ENCODE measurements around the gene C1QTNF12. TPM values are rescaled to one million over a fixed set of nuclear protein-coding genes. Genes with fewer than 3 reads are reported as not detected.
"Not testable (repeated sequence)": the region's sequence is repeated elsewhere in the genome, so short reads cannot be mapped to it uniquely, and the experiment has no call there.

Gene C1QTNF12
- total RNA-seq, 2 donors from 2014 or later = 21.3 to 34.2 TPM

- H3K4me3 ChIP-seq = no peak overlapping the region
- H3K36me3 ChIP-seq = no peaks in the 10 kb centered on the region
- DNase-seq = no peak
- intact Hi-C loops (cut with DNase I) = loop anchor here (5.0 kb wide), 1 partner anchor 129 kb away; no protein-coding TSS in a partner anchor
- H3K4me1 ChIP-seq = no peaks in the 10 kb centered on the region
- TF ChIP-seq, protein P1, sequence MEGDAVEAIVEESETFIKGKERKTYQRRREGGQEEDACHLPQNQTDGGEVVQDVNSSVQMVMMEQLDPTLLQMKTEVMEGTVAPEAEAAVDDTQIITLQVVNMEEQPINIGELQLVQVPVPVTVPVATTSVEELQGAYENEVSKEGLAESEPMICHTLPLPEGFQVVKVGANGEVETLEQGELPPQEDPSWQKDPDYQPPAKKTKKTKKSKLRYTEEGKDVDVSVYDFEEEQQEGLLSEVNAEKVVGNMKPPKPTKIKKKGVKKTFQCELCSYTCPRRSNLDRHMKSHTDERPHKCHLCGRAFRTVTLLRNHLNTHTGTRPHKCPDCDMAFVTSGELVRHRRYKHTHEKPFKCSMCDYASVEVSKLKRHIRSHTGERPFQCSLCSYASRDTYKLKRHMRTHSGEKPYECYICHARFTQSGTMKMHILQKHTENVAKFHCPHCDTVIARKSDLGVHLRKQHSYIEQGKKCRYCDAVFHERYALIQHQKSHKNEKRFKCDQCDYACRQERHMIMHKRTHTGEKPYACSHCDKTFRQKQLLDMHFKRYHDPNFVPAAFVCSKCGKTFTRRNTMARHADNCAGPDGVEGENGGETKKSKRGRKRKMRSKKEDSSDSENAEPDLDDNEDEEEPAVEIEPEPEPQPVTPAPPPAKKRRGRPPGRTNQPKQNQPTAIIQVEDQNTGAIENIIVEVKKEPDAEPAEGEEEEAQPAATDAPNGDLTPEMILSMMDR (IDR thresholded peaks at IDR 0.05) = no peak
- H3K27ac ChIP-seq = no peak overlapping the region
- no peaks in the 10 kb centered on the region for H3K9me3 ChIP-seq
- H3K9ac ChIP-seq (ENCODE audit: low read depth in 2 of 2, low read length in 2 of 2) = no peak overlapping the region
- peaks cover 19% of the 10 kb centered on the region for H3K27me3 ChIP-seq
Observed at GRCh38 chr1:1250786-1251284, 4.3 kb upstream of the C1QTNF12 start.

- H3K9me3 ChIP-seq; H3K9ac ChIP-seq (ENCODE audit: low read depth in 2 of 2, low read length in 2 of 2); H3K4me1 ChIP-seq; H3K4me3 ChIP-seq; intact Hi-C loops (cut with DNase I); H3K36me3 ChIP-seq; DNase-seq; H3K27ac ChIP-seq: not testable (repeated sequence)
- H3K27me3 ChIP-seq = peaks cover 25% of the 10 kb centered on the region
Observed at GRCh38 chr1:1248009-1248913, 1.7 kb upstream of the C1QTNF12 start.

DNA sequence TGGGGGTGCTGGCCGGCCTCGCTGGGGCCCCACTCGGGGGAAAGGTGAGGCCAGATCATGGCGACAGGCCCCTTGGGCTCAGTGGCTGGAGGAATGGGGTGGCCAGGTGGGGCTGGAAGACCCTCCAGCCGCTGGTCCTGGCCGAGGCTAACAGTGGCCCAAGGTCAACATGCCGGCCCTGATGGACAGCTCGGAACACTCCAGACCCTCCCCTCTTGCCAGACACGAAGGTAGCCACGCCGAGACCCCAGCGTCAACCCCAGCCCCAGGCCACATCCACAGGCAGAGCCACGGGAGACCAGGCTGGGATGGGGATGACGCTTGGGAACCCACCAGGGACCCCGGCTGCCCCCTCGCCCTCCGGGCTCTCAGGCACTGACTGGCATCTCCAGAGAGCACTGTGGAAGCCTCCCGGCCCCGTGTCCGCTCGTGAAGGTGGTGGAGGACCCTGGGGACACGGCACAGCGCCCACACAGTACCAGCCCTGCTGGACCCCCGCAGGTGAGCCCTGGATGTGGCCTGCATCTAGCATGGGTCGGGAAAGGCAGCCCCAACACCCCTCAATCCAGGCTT is 905 bp upstream of the C1QTNF12 start:
- Histone ChIP-seq H3K36me3 (no peaks in the 10 kb centered on the region), H3K4me3 (no peak overlapping the region), H3K27me3 (peaks cover 25% of the 10 kb centered on the region), H3K9me3 (no peaks in the 10 kb centered on the region), H3K9ac (ENCODE audit: low read depth in 2 of 2, low read length in 2 of 2) (no peak overlapping the region), H3K4me1 (no peaks in the 10 kb centered on the region), H3K27ac (no peak overlapping the region)
- TF ChIP-seq, protein P1 (IDR thresholded peaks at IDR 0.05) = no peak
- no peak for DNase-seq
- intact Hi-C loops (cut with DNase I) = no loop called here

DNA sequence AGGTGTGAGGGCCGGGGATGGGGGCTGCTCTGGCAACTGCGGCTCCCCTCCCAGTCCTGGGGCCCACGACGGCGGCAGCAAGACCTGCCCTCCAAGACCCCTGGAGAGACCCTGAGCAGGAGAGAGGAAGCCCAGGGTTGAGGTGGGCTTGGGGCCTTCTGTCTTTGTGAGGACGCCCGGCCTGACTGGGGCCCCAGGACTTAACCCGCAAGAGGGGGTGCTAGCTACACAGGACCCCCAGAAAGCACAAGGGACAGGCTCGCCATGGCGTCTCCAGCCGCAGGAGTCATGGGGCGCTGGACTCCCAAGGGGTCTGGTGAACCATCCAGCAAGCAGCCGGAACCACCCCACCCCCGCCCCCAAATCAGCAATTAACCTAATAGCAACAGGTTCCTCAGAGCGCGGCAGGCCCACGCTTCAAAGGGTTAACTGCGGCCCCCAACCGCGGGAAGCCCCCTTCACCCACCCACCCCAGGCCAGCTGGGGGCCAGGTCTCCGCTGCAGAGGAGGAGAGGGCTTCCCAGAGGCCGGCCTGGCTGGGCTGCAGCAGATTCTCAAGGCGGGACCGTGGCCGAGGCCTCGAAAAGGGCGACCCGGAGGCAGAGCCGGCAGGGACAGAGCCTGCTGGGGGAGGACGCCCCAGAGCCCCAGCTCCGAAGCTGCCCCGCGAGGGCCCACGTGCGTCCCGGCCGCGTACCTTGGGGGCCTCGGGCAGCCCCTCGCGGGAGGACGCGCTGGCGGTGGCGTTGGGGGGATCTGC is 525 bp downstream of the C1QTNF12 start:
- TF ChIP-seq, protein P1 (IDR thresholded peaks at IDR 0.05) = no peak
- no peaks in the 10 kb centered on the region for H3K9me3 ChIP-seq
- H3K9ac ChIP-seq (ENCODE audit: low read depth in 2 of 2, low read length in 2 of 2) = no peak overlapping the region
- DNase-seq = no peak
- intact Hi-C loops (cut with DNase I) = no loop called here
- no peaks in the 10 kb centered on the region for H3K4me1 ChIP-seq
- no peak overlapping the region for H3K27ac ChIP-seq
- no peaks in the 10 kb centered on the region for H3K36me3 ChIP-seq
- no peak overlapping the region for H3K4me3 ChIP-seq
- H3K27me3 ChIP-seq = peaks cover 25% of the 10 kb centered on the region

DNA sequence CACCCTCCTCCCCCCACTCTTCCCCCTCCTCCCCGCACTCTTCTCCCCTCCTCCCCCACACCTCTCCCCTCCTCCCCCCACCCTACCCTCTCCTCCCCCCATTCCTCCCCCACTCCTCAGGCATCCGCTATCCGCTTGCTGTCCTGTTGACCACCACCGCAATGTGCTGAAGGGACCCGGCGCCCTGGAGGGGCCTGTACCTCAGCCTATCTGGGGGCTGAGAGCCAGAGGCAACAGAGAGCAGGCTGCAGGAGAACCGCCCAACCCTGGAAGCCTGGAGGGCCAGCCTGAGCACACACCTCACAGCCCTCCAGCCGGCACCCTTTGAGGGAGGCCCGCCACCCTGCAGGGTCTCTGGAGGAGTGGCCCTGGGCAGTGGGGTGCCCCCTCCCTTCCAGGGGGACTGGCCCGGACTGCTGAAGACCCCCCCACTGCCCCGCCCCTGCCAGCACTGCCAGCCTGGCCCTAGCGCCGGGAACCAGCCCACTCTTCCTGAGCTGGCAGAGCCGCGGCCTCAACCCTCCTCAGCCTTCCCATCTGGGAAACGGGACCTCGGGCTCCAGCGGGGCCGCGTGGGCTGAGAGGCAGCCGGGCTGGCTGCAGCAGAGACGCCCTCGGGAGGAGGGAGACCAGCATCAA is 1.2 kb downstream of the C1QTNF12 start:
- no peak overlapping the region for H3K27ac ChIP-seq
- intact Hi-C loops (cut with DNase I) = no loop called here
- H3K9ac ChIP-seq (ENCODE audit: low read depth in 2 of 2, low read length in 2 of 2) = no peak overlapping the region
- peaks cover 25% of the 10 kb centered on the region for H3K27me3 ChIP-seq
- no peaks in the 10 kb centered on the region for H3K9me3 ChIP-seq
- no peak overlapping the region for H3K4me3 ChIP-seq
- H3K36me3 ChIP-seq = no peaks in the 10 kb centered on the region
- no peaks in the 10 kb centered on the region for H3K4me1 ChIP-seq
- no peak for DNase-seq
- TF ChIP-seq, protein P1 (IDR thresholded peaks at IDR 0.05) = no peak

Data from colonic mucosa (tissue), 4 donors.